GM19043 (cell line): ENCODE measurements around the gene ANKFN1.
"Not testable (repeated sequence)": the region's sequence is repeated elsewhere in the genome, so short reads cannot be mapped to it uniquely, and the experiment has no call there.

ENCODE experiments used
- ATAC-seq: cut with Tn5 transposase; IDR thresholded peaks from one replicate; pipeline ENCODE4 v1.9.1; 2021; ENCODE audit warnings: low read depth; ENCODE audit not compliant: unreplicated experiment

Gene ANKFN1

DNA sequence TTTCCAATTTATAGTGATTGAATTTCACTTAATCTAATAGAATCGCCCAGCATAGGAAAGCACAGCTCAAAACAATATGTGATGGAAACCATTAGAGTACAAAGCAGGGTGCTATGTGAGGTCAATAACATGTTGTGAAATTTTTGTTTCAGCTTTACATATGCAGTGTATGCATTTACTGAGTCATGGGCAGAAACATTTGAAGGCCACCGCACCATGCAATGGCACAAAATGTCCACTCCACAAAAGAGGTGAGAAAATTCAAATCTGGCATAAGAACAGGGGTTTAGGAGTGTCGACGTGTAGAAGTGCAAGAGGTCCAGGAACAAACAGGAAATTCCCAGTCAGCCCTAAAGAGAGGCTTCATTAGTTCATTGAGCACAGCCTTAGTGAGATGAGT, 131.2 kb downstream of the ANKFN1 start:
- ATAC-seq, result no peak

DNA sequence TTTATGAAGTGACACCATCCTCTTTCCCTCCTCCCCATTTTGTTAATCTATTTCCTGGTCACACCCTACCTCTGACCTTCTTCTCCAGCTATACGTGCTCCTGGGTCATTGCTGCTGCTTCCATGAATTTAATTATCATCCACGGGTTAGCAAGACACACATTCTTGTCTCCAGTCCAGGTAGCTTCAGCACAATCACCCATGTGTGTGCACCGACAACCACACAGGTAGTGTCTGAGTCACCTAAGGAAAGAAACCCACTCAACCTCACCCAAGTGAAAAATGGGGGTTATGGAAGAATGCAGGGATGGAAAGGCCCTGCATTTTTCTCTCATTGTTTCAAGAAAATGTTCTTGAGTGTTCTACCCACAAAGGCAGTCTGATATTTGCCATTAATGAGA, 135.5 kb downstream of the ANKFN1 start:
- ATAC-seq, result not testable (repeated sequence)

DNA sequence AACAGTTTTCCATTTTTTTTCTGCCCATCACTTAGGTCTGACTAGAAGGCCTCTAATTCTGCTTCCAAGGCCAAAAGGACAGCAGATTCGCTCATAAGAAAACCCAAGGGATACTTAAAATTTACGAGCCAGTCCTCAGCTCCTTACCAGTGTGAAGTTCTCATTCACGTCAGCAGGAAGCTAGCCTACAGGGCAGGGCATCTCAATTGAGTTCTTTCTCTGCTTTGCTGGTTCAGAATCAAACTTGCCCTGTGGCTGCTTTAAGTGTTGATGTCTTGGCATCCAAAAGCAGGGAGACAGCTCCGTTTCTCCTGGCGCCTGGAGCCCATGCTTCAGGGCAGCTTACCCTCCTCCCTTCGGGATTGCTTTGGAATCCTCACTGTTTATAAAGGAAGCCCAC, 136.0 kb downstream of the ANKFN1 start:
- no peak for ATAC-seq

- ATAC-seq, result no peak
These were observed 137.0 kb downstream of the ANKFN1 start for GRCh38 chr17:56290101-56290801.

DNA sequence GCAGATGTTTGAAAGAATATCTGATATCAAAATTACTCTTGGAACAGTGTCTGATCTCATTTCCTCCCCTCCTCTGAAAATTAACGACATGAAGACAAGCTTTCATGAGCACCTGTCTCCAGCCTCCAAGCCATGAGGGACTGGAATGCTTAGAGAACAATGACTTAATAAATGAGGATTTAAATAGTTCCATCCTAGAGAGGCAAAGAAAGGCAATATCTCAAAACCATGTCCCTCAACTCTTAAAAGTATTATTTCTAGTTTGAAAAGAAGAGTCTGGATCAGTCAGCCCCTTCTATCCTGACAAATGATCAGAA, 137.5 kb downstream of the ANKFN1 start:
- no peak for ATAC-seq

- no peak for ATAC-seq
These were observed 138.0 kb downstream of the ANKFN1 start for GRCh38 chr17:56291226-56291805.

GRCh38 chr17:56292010-56292409, 138.7 kb downstream of the ANKFN1 start:
- no peak for ATAC-seq

DNA sequence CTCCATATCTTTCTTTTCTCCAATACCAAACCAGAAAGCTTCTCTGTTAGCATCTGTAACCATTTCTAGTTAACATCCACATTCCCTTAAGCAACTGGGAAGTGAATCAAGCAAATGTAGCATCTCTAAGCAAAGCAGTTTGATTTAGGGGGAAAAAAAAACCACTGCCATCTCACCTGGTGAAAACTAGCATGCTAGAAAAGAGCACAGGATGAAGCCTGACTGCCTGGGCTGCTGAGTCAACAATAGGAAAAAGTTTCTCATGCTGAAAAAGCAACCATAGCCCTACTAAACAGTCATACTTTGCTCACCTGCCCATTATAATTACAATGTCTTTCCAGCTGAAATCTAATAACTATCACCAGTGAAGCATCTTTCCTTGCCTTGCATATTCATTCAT, 139.3 kb downstream of the ANKFN1 start:
- no peak for ATAC-seq

DNA sequence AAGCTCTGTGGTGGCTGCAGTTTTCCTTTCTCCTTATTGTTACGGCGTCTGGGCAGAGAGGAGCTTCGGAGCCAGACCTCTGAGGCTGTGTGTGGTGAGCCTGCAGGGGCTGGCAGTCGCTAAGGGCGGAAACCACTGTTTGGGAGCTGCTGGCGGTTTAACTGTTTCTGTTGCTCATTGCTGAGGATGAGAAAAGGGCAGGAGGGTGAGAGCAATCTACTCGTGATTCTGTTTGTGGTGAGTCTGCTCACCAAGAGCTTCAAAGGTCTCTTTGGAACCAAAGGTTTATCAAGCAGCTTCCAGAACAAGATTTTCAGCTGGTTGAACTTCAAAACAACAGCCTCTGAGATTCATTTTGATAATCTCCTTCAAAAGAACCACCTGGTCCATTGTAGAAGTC, 143.9 kb downstream of the ANKFN1 start:
- no peak for ATAC-seq

- no peak for ATAC-seq
These were observed 145.6 kb downstream of the ANKFN1 start for GRCh38 chr17:56298846-56299245.

- ATAC-seq, result no peak
These were observed 146.9 kb downstream of the ANKFN1 start for GRCh38 chr17:56300144-56300543.

DNA sequence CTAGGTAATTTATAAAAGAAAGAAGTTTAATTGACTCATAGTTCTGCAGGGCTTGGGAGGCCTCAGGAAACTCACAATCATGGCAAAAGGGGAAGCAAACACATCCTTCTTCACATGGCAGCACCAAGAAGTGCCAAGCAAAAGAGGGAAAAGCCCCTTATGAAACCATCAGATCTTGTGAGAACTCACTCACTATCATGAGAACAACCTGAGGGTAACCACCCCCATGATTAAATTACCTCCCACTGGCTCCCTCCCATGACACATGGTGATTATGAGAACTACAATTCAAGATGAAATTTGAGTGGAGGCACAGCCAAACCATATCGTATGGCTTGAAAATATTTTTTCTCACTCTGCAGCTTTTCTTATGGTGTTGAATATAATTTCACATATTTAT, 151.7 kb downstream of the ANKFN1 start:
- no peak for ATAC-seq

GRCh38 chr17:56309897-56310296, 156.6 kb downstream of the ANKFN1 start:
- no peak for ATAC-seq

DNA sequence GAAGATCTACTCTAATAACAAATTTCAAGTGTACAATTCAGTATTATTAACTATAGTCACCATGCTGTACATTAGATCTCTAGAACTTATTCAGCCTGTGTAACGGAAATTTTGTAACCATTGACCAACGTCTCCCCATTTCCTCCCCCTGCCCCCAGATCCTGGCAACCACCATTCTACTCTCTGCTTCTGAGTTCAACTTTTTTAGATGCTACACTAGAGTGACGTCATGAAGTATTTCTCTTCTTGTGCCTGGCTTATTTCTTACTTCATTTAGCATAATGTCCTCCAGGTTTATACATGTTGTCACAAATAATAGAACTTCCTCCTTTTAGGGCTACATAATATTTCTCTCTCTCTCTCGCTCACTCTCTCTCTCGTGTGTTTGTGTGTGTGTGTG, 157.5 kb downstream of the ANKFN1 start:
- ATAC-seq, result no peak

GRCh38 chr17:56313201-56313600, 159.9 kb downstream of the ANKFN1 start:
- ATAC-seq, result no peak

GRCh38 chr17:56314026-56314425, 160.8 kb downstream of the ANKFN1 start:
- ATAC-seq, result no peak

- ATAC-seq, result no peak
These were observed 161.8 kb downstream of the ANKFN1 start for GRCh38 chr17:56314984-56315602.

- no peak for ATAC-seq
These were observed 163.3 kb downstream of the ANKFN1 start for GRCh38 chr17:56316604-56317003.

GRCh38 chr17:56317351-56318208, 164.3 kb downstream of the ANKFN1 start:
- ATAC-seq, result no peak

GRCh38 chr17:56319531-56319930, 166.3 kb downstream of the ANKFN1 start:
- no peak for ATAC-seq

GRCh38 chr17:56320443-56320842, 167.2 kb downstream of the ANKFN1 start:
- no peak for ATAC-seq
